ENCODE measurements around the gene ETV2.

The ETV2 gene

GRCh38 chr19:35628264-35628564 is 13.3 kb upstream of the ETV2 start:
- ATAC-seq (ENCODE audit: low read depth), result no peak
- H3K27ac ChIP-seq (ENCODE audit: poor library complexity, severe bottlenecking), result peak overlapping the region; percentile 52

GRCh38 chr19:35628565-35629331 is 12.8 kb upstream of the ETV2 start, which contains the start of gene RBM42:
TSS of gene RBM42 (plus strand) at chr19:35629036. CDS start at chr19:35629154, 118 bp downstream.
- Histone ChIP-seq H3K4me1 (ENCODE audit: insufficient read depth, poor library complexity, severe bottlenecking) (peaks cover 2% of the 10 kb centered on the region), H3K4me3 (ENCODE audit: severe bottlenecking) (peak within 1 kb of the TSS; percentile 86), H3K36me3 (ENCODE audit: low read depth) (peaks cover 41% of the 10 kb centered on the region), H3K27ac (ENCODE audit: poor library complexity, severe bottlenecking) (peak within 1 kb of the TSS; percentile 52), H3K27me3 (ENCODE audit: insufficient read depth, poor library complexity, severe bottlenecking) (no peaks in the 10 kb centered on the region), H3K9me3 (ENCODE audit: severe bottlenecking) (no peaks in the 10 kb centered on the region)
- TF ChIP-seq CTCF (IDR thresholded peaks at IDR 0.05; ENCODE audit: poor library complexity, severe bottlenecking), result no peak
- ATAC-seq (ENCODE audit: low read depth) (peak; percentile 100), DNase-seq (ENCODE audit: low spot score) (peak; percentile 97)

More at GRCh38 chr19:35628264-35628564, 13.3 kb upstream of the ETV2 start:
- no peak for DNase-seq (ENCODE audit: low spot score)
- TF ChIP-seq CTCF (IDR thresholded peaks at IDR 0.05; ENCODE audit: poor library complexity, severe bottlenecking), result no peak
- Histone ChIP-seq H3K27me3 (ENCODE audit: insufficient read depth, poor library complexity, severe bottlenecking) (no peaks in the 10 kb centered on the region), H3K4me1 (ENCODE audit: insufficient read depth, poor library complexity, severe bottlenecking) (peaks cover 2% of the 10 kb centered on the region), H3K9me3 (ENCODE audit: severe bottlenecking) (no peaks in the 10 kb centered on the region), H3K4me3 (ENCODE audit: severe bottlenecking) (peak overlapping the region; percentile 86), H3K36me3 (ENCODE audit: low read depth) (peaks cover 36% of the 10 kb centered on the region)

GRCh38 chr19:35629332-35629633 is 12.3 kb upstream of the ETV2 start:
- Histone ChIP-seq H3K9me3 (ENCODE audit: severe bottlenecking) (no peaks in the 10 kb centered on the region), H3K36me3 (ENCODE audit: low read depth) (peaks cover 47% of the 10 kb centered on the region), H3K4me1 (ENCODE audit: insufficient read depth, poor library complexity, severe bottlenecking) (peaks cover 2% of the 10 kb centered on the region), H3K4me3 (ENCODE audit: severe bottlenecking) (peak overlapping the region; percentile 86), H3K27me3 (ENCODE audit: insufficient read depth, poor library complexity, severe bottlenecking) (no peaks in the 10 kb centered on the region), H3K27ac (ENCODE audit: poor library complexity, severe bottlenecking) (peak overlapping the region; percentile 52)
- ATAC-seq (ENCODE audit: low read depth) (no peak), DNase-seq (ENCODE audit: low spot score) (no peak)
- no peak for TF ChIP-seq CTCF (IDR thresholded peaks at IDR 0.05; ENCODE audit: poor library complexity, severe bottlenecking)

- H3K4me3 ChIP-seq (ENCODE audit: severe bottlenecking), result no peak overlapping the region
- ATAC-seq (ENCODE audit: low read depth) (no peak), DNase-seq (ENCODE audit: low spot score) (no peak)
- H3K4me1 ChIP-seq (ENCODE audit: insufficient read depth, poor library complexity, severe bottlenecking), result peaks cover 2% of the 10 kb centered on the region
- no peak overlapping the region for H3K27ac ChIP-seq (ENCODE audit: poor library complexity, severe bottlenecking)
- no peak for TF ChIP-seq CTCF (IDR thresholded peaks at IDR 0.05; ENCODE audit: poor library complexity, severe bottlenecking)
- no peaks in the 10 kb centered on the region for H3K27me3 ChIP-seq (ENCODE audit: insufficient read depth, poor library complexity, severe bottlenecking)
- H3K36me3 ChIP-seq (ENCODE audit: low read depth), result peaks cover 80% of the 10 kb centered on the region
- H3K9me3 ChIP-seq (ENCODE audit: severe bottlenecking), result no peaks in the 10 kb centered on the region
Measured at GRCh38 chr19:35633727-35634440, 7.7 kb upstream of the ETV2 start.

GRCh38 chr19:35636651-35637050 is 4.9 kb upstream of the ETV2 start:
- Histone ChIP-seq H3K9me3 (ENCODE audit: severe bottlenecking) (no peaks in the 10 kb centered on the region), H3K4me1 (ENCODE audit: insufficient read depth, poor library complexity, severe bottlenecking) (no peaks in the 10 kb centered on the region), H3K27me3 (ENCODE audit: insufficient read depth, poor library complexity, severe bottlenecking) (no peaks in the 10 kb centered on the region), H3K27ac (ENCODE audit: poor library complexity, severe bottlenecking) (no peak overlapping the region), H3K36me3 (ENCODE audit: low read depth) (peaks cover 58% of the 10 kb centered on the region), H3K4me3 (ENCODE audit: severe bottlenecking) (no peak overlapping the region)
- ATAC-seq (ENCODE audit: low read depth), result no peak
- no peak for DNase-seq (ENCODE audit: low spot score)
- TF ChIP-seq CTCF (IDR thresholded peaks at IDR 0.05; ENCODE audit: poor library complexity, severe bottlenecking), result no peak
